ENCODE results near the gene FYCO1.

FYCO1 gene

DNA sequence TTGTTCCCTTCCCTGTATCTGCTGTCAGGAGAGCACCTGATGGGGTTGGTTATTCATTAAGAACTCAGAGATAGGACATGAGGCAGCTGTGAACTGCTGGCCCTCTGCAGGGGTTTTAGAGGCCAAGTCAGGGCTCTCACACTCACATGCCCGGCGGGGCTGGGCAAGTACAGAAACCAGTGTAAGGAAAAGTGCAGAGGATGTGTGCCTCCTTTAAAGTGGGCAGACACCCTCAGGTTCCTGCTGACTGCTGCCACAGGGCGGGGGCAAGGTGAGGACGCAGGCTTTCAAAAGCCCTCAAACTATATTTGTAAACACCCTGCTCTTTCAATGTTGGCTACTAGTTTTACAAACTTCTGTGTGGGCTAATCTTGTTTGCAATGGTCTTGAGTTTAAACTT lies 30.0 kb downstream of the FYCO1 start:
- Mint-ChIP-seq H3K4me1 (peaks cover 17% of the 10 kb centered on the region), H3K27ac (no peak overlapping the region), H3K27me3 (no peaks in the 10 kb centered on the region), H3K9me3 (no peaks in the 10 kb centered on the region), H3K36me3 (peaks cover 32% of the 10 kb centered on the region), H3K4me3 (no peak overlapping the region)

- H3K4me3 Mint-ChIP-seq, result no peak overlapping the region
- H3K4me1 Mint-ChIP-seq, result peaks cover 17% of the 10 kb centered on the region
- no peaks in the 10 kb centered on the region for H3K9me3 Mint-ChIP-seq
- H3K27me3 Mint-ChIP-seq, result no peaks in the 10 kb centered on the region
- peaks cover 32% of the 10 kb centered on the region for H3K36me3 Mint-ChIP-seq
- H3K27ac Mint-ChIP-seq, result no peak overlapping the region
Measured at GRCh38 chr3:45965253-45965652, 30.4 kb downstream of the FYCO1 start.

DNA sequence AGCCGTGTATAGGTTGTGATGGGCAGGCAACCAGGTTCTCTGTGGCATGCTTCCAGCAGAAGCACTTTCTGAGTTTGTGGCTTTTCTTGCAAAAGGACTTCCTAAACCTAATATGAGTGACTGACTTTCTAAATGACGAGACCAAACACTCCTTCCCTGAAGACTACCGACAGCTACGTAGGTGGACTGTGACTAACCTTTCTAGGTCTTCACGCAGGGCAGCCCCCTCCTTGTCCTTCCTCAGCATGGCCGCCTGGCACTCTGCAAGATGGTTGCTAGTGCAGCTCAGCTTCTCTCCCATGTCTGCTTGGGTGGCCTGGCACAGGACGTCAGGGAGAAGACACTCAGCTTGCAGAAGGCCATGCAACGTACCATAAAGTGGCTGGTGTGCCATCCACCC lies 31.5 kb downstream of the FYCO1 start:
- H3K36me3 Mint-ChIP-seq, result peaks cover 36% of the 10 kb centered on the region
- H3K4me3 Mint-ChIP-seq, result no peak overlapping the region
- no peak overlapping the region for H3K27ac Mint-ChIP-seq
- H3K9me3 Mint-ChIP-seq, result no peaks in the 10 kb centered on the region
- no peaks in the 10 kb centered on the region for H3K27me3 Mint-ChIP-seq
- peaks cover 17% of the 10 kb centered on the region for H3K4me1 Mint-ChIP-seq

DNA sequence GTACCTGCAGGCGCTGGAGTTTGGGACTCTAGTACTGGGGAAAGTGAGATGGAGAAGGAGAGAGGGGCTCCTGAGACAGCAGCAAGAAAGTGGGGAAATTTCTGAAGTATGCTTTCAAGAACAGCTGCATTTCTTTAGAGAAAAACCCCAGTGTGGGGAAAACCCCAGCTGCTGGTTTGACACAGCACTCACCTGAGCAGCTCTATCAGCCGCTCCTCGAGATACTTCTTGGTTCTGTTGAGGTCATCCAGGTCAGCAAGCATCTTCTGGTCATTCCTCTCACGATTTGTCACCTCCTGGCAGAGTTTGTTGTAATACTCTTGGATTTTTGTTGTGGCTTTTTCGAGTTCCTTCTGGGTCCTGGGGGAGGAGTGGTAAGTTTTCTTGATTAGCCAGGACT lies 33.6 kb downstream of the FYCO1 start:
- Mint-ChIP-seq H3K4me1 (peaks cover 17% of the 10 kb centered on the region), H3K27ac (no peak overlapping the region)

DNA sequence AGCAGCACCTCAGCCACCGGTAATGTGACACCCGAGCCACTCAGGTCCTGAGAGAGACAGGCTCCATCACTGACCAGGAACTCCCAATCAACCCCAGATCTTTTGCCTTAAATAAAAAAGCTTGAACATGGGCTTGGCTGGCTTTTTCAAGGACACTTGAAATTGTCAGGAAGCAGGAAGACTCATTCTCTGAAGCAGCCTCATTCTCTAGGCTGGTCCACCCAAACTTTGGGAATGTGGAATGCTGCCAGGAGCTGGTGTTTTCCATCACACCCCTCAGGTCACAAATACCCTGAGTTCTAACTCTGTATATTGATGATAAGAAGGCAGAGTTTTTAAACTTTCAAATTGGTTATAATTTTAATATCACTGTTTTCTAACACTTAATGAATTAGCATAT lies 35.3 kb downstream of the FYCO1 start:
- H3K27ac Mint-ChIP-seq, result no peak overlapping the region
- peaks cover 9% of the 10 kb centered on the region for H3K4me1 Mint-ChIP-seq
- H3K27me3 Mint-ChIP-seq, result no peaks in the 10 kb centered on the region
- no peak overlapping the region for H3K4me3 Mint-ChIP-seq
- no peaks in the 10 kb centered on the region for H3K9me3 Mint-ChIP-seq
- peaks cover 42% of the 10 kb centered on the region for H3K36me3 Mint-ChIP-seq

More for the DNA sequence above, 33.6 kb downstream of the FYCO1 start:
- H3K36me3 Mint-ChIP-seq, result peaks cover 39% of the 10 kb centered on the region
- H3K27me3 Mint-ChIP-seq, result no peaks in the 10 kb centered on the region
- no peaks in the 10 kb centered on the region for H3K9me3 Mint-ChIP-seq
- H3K4me3 Mint-ChIP-seq, result no peak overlapping the region

- H3K27ac Mint-ChIP-seq, result no peak overlapping the region
- peaks cover 49% of the 10 kb centered on the region for H3K36me3 Mint-ChIP-seq
- H3K9me3 Mint-ChIP-seq, result no peaks in the 10 kb centered on the region
- peaks cover 9% of the 10 kb centered on the region for H3K4me1 Mint-ChIP-seq
- no peak overlapping the region for H3K4me3 Mint-ChIP-seq
- no peaks in the 10 kb centered on the region for H3K27me3 Mint-ChIP-seq
Measured at GRCh38 chr3:45959201-45959600, 36.4 kb downstream of the FYCO1 start.

DNA sequence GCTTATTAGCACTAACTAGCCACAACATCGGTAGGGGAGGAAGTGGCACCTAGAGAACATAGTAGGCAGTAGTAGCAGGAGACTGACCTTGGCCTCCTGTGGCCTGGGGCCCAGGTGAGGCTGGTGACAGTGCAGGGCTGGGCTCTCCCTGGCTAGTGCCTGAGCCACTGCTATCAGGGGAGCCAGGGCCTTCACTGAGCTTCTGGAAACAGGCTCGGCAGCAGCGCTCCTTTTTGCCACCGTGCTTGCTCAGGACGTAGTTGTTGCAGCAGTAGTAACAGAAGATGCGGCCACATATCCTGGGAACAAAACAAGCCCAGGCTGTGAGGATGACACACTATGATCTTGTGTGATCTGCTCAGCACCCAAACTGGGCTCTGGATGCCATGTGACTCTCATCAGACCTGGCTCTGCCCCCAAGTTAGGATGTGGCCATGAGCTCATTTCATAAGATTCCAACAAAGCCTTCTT lies 37.3 kb downstream of the FYCO1 start:
- no peaks in the 10 kb centered on the region for H3K27me3 Mint-ChIP-seq
- no peak overlapping the region for H3K27ac Mint-ChIP-seq
- no peaks in the 10 kb centered on the region for H3K9me3 Mint-ChIP-seq
- no peak overlapping the region for H3K4me3 Mint-ChIP-seq
- peaks cover 47% of the 10 kb centered on the region for H3K36me3 Mint-ChIP-seq
- peaks cover 9% of the 10 kb centered on the region for H3K4me1 Mint-ChIP-seq

- H3K36me3 Mint-ChIP-seq, result peaks cover 46% of the 10 kb centered on the region
- peaks cover 10% of the 10 kb centered on the region for H3K4me1 Mint-ChIP-seq
- H3K27ac Mint-ChIP-seq, result no peak overlapping the region
- no peak overlapping the region for H3K4me3 Mint-ChIP-seq
- H3K27me3 Mint-ChIP-seq, result no peaks in the 10 kb centered on the region
- H3K9me3 Mint-ChIP-seq, result no peaks in the 10 kb centered on the region
Measured at GRCh38 chr3:45957586-45957985, 38.0 kb downstream of the FYCO1 start.

DNA sequence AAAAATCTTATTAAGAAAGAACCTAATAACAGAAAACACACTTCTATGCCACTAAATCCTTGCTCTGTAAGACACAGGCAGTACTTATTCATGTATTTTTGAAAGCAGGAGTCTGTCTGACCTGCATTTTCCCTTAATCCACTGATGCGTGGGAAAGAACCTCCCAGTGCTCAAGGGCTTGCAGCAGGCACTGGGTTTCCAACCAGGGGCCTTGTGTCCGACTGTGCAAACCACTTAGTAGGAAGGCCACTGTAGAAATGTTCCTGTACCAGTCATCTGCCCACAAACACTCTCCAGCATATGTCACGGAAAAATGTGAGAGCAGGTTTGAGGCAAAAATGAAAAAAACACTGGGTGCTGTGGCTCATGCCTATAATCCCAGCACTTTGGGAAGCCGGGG lies 39.9 kb downstream of the FYCO1 start:
- Mint-ChIP-seq H3K4me3 (no peak overlapping the region), H3K9me3 (no peaks in the 10 kb centered on the region), H3K4me1 (peaks cover 18% of the 10 kb centered on the region), H3K27me3 (no peaks in the 10 kb centered on the region), H3K27ac (no peak overlapping the region), H3K36me3 (peaks cover 49% of the 10 kb centered on the region)

DNA sequence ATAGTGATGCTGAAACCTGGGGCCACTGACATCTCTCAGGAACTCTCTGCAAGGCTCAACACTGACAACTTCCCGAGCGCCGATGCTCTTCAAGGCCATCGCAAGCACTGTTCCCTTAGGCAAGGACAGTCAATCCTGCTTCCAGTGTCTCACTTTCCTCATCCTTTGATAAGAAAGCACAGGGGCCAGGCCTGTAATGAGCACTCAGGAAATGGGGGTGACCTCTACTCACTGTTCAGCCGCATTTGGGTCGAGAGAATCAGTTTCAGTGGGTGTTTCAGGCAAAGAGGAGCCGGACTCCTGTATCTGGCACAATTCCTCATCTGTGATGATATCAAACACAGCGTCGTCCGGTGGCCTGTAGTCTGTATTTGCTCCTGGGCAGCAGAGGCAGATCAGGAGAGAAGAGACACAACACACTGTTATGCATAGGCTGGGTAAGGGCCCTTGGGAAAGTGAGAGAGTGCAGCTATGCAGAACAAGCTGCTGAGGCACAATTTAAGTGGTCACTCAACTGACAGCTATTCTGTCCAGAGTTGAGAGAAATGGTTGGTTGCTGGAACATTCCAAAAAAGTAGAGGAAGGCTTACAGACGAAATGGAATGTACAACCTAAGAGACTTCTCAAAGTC lies 40.5 kb downstream of the FYCO1 start:
- Mint-ChIP-seq H3K27ac (no peak overlapping the region), H3K4me3 (no peak overlapping the region), H3K4me1 (peaks cover 21% of the 10 kb centered on the region)

DNA sequence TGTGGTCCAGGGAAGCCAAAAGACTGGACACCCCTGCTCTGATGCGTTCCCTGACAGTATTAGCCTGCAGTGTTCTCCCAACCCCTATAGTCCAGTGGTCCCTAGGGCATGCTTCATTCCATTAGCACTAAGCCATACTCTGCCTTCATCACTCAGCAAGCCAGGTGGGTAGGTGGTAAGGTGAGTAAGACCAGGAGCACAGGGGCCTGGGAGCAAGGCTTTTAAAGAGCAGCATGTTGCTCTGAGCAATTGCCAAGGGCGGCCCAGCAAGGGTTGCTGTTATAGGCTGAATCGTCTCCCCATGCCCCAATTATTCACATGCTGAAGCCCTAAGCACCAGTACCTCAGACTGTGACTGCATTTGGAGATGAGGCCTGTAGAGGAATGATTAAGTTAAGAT lies 41.3 kb downstream of the FYCO1 start:
- peaks cover 21% of the 10 kb centered on the region for H3K4me1 Mint-ChIP-seq
- peaks cover 47% of the 10 kb centered on the region for H3K36me3 Mint-ChIP-seq
- no peak overlapping the region for H3K4me3 Mint-ChIP-seq
- no peaks in the 10 kb centered on the region for H3K9me3 Mint-ChIP-seq
- H3K27ac Mint-ChIP-seq, result no peak overlapping the region
- H3K27me3 Mint-ChIP-seq, result no peaks in the 10 kb centered on the region

More for the DNA sequence above, 40.5 kb downstream of the FYCO1 start:
- no peaks in the 10 kb centered on the region for H3K9me3 Mint-ChIP-seq
- H3K36me3 Mint-ChIP-seq, result peaks cover 49% of the 10 kb centered on the region
- no peaks in the 10 kb centered on the region for H3K27me3 Mint-ChIP-seq

GRCh38 chr3:45953536-45953935 lies 42.1 kb downstream of the FYCO1 start:
- Mint-ChIP-seq H3K4me1 (peaks cover 21% of the 10 kb centered on the region), H3K9me3 (no peaks in the 10 kb centered on the region), H3K36me3 (peaks cover 40% of the 10 kb centered on the region), H3K27ac (no peak overlapping the region), H3K27me3 (no peaks in the 10 kb centered on the region), H3K4me3 (no peak overlapping the region)

DNA sequence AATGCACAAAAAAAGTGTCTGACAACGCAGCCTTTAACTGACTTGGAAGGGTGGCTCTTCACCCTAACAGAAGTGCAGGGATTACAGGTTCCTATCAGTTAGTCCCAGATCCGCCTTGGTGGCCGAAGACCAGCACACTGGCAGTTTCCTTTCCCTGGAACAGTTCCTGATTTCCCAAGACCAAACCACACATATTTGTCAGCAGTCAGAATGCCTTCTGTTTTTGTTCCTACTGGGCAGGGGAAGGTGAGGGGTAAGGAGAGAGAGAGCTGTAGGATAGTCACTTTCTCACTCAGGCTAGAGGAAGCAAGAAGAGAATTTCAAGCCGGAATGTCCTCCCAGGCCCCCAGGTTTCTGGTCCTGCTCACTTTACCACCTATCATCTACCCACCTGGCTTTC lies 43.2 kb downstream of the FYCO1 start:
- Mint-ChIP-seq H3K36me3 (peaks cover 38% of the 10 kb centered on the region), H3K4me3 (no peak overlapping the region), H3K9me3 (no peaks in the 10 kb centered on the region), H3K27ac (no peak overlapping the region), H3K27me3 (no peaks in the 10 kb centered on the region), H3K4me1 (peaks cover 21% of the 10 kb centered on the region)

DNA sequence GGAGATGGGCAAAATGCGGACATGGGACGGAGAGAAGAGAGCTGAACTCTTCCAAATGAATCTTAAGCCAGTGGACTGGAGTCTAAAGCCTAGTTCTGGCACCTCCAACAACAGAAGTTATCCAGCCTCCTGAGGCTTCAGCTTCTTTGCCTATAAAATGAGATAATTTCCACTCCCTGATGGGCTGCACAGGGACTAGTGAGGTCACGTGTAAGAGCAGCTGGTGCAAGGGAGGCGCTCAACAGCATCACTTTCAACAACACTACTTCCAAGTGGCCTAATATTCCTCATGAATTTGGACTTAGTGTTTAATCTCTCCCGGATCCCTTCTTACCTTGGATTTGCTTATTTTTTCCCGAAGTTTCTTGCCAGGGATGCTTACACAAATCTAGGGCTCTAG lies 43.7 kb downstream of the FYCO1 start:
- H3K4me3 Mint-ChIP-seq, result no peak overlapping the region
- H3K27me3 Mint-ChIP-seq, result no peaks in the 10 kb centered on the region
- peaks cover 35% of the 10 kb centered on the region for H3K36me3 Mint-ChIP-seq
- H3K4me1 Mint-ChIP-seq, result peaks cover 21% of the 10 kb centered on the region
- no peaks in the 10 kb centered on the region for H3K9me3 Mint-ChIP-seq
- H3K27ac Mint-ChIP-seq, result no peak overlapping the region

DNA sequence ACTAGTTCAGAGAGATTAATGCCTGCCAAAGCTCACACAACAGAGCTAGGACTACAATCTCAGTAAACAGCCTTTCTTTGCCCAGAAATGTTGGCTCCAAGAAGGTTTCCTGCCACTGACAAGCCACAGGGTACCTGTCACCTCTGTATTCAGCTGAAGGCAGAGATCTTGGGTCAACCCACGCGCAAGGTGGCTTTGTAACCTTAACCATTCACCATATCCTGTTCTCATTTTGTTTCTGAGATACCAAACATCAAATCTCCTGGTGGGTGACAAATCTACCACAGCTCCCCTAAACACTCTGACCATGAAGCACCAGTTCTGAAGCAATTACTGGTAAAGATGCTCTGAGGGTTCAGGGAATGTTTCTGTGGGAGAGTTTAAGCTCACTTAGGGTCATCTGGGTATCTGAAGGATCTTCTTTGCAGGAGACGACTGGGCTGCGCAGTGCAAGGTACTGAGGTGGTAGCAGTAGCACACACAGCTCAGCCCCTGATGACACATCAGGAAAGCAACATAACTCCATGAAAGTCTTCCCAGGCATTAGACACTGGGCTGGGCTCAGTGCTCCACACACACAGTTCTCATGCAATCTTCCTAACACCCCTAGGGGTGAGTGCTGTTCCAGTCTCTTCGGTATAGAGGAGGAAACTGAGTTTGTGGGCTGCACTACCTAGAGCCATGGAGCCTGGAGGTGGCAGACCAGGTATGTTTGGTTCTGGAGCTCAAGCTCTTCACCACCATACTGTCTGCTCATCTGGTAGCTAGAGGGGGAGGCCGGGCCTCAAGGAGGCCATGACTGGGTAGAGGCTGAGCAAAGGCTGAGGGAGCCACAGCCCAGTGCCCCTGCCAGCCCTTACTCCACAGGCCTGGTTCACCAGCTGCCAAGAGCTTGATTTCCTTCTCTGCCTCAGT lies 44.7 kb downstream of the FYCO1 start:
- H3K36me3 Mint-ChIP-seq, result peaks cover 38% of the 10 kb centered on the region
- H3K4me1 Mint-ChIP-seq, result peaks cover 21% of the 10 kb centered on the region
- H3K27ac Mint-ChIP-seq, result no peak overlapping the region
- no peaks in the 10 kb centered on the region for H3K27me3 Mint-ChIP-seq
- H3K4me3 Mint-ChIP-seq, result no peak overlapping the region
- H3K9me3 Mint-ChIP-seq, result no peaks in the 10 kb centered on the region

- peaks cover 38% of the 10 kb centered on the region for H3K36me3 Mint-ChIP-seq
- peaks cover 24% of the 10 kb centered on the region for H3K4me1 Mint-ChIP-seq
- no peak overlapping the region for H3K4me3 Mint-ChIP-seq
- H3K27ac Mint-ChIP-seq, result peak overlapping the region; percentile 59
- no peaks in the 10 kb centered on the region for H3K9me3 Mint-ChIP-seq
- H3K27me3 Mint-ChIP-seq, result no peaks in the 10 kb centered on the region
Measured at GRCh38 chr3:45950131-45950530, 45.5 kb downstream of the FYCO1 start.
